GM19463 (cell line): Measurements from ENCODE around the gene KRT40.

Experiments used
- ATAC-seq: cut with Tn5 transposase; IDR thresholded peaks from one replicate; pipeline ENCODE4 v1.9.1; 2021; ENCODE audit warnings: mild to moderate bottlenecking, moderate library complexity; ENCODE audit not compliant: unreplicated experiment

The KRT40 gene

GRCh38 chr17:40953881-40954280 is 30.2 kb downstream of the KRT40 start:
- no peak for ATAC-seq

GRCh38 chr17:40952661-40953060 is 31.5 kb downstream of the KRT40 start:
- no peak for ATAC-seq

GRCh38 chr17:40952154-40952553 is 32.0 kb downstream of the KRT40 start:
- ATAC-seq = no peak

- ATAC-seq = no peak
Measured at GRCh38 chr17:40951011-40951622, 33.0 kb downstream of the KRT40 start.

- no peak for ATAC-seq
Measured at GRCh38 chr17:40950176-40950575, 34.0 kb downstream of the KRT40 start.

GRCh38 chr17:40949418-40949817 is 34.7 kb downstream of the KRT40 start:
- no peak for ATAC-seq

- no peak for ATAC-seq
Measured at GRCh38 chr17:40947929-40948328, 36.2 kb downstream of the KRT40 start.

GRCh38 chr17:40945414-40945813 is 38.7 kb downstream of the KRT40 start:
- no peak for ATAC-seq

- no peak for ATAC-seq
Measured at GRCh38 chr17:40944531-40944930, 39.6 kb downstream of the KRT40 start.

- ATAC-seq = no peak
Measured at GRCh38 chr17:40942553-40942952, 41.6 kb downstream of the KRT40 start.

- no peak for ATAC-seq
Measured at GRCh38 chr17:40940266-40940665, 43.9 kb downstream of the KRT40 start.

- ATAC-seq = no peak
Measured at GRCh38 chr17:40938981-40939380, 45.1 kb downstream of the KRT40 start.

- no peak for ATAC-seq
Measured at GRCh38 chr17:40937384-40937819, 46.7 kb downstream of the KRT40 start, which contains the start of gene KRT23. TSS of gene KRT23 (minus strand) at chr17:40937646. CDS start at chr17:40936603, 1,043 bp downstream.

- no peak for ATAC-seq
Measured at GRCh38 chr17:40936976-40937375, 47.1 kb downstream of the KRT40 start.

GRCh38 chr17:40936437-40936971 is 47.6 kb downstream of the KRT40 start:
- ATAC-seq = no peak

- ATAC-seq = no peak
Measured at GRCh38 chr17:40935624-40936023, 48.5 kb downstream of the KRT40 start.

GRCh38 chr17:40932608-40933007 is 51.5 kb downstream of the KRT40 start:
- no peak for ATAC-seq

GRCh38 chr17:40931311-40931710 is 52.8 kb downstream of the KRT40 start:
- no peak for ATAC-seq
